Mesenchymal stem cell (in vitro differentiated cells and primary cell): ENCODE data around the gene MRPL19.
A peak's percentile ranks its signal among the peaks of the same experiment; 100 is the strongest.

Experiments
- DNase-seq: peaks from one replicate; pipeline ENCODE4 v3.0.0-alpha.2; 2013
- H2AFZ ChIP-seq: one replicate; pipeline ENCODE4 v1.6.1; 2013; ENCODE audit warnings: low read depth, mild to moderate bottlenecking, control low read depth, inconsistent platforms, low read length, moderate library complexity
- H2AK5ac ChIP-seq: 2 replicates; pipeline ENCODE4 v1.6.1; 2013; ENCODE audit warnings: low read length, moderate library complexity, mild to moderate bottlenecking, inconsistent platforms; ENCODE audit not compliant: severe bottlenecking
- H2BK120ac ChIP-seq: one replicate; pipeline ENCODE4 v1.6.1; 2013; ENCODE audit warnings: low read depth, mild to moderate bottlenecking, inconsistent platforms, low read length, moderate library complexity
- H2BK12ac ChIP-seq, 2 experiments: one replicate each; pipeline ENCODE4 v1.6.1; 2013; ENCODE audit warnings: inconsistent platforms in 2 of 2, low read length in 2 of 2, mild to moderate bottlenecking in 2 of 2, moderate library complexity in 2 of 2, control low read depth in 1 of 2
- H2BK15ac ChIP-seq: one replicate; pipeline ENCODE4 v1.6.1; 2013; ENCODE audit warnings: mild to moderate bottlenecking, low read depth, inconsistent platforms; ENCODE audit not compliant: poor library complexity, severe bottlenecking
- H2BK5ac ChIP-seq: 2 replicates; pipeline ENCODE4 v1.6.1; 2013; ENCODE audit warnings: low read depth, mild to moderate bottlenecking, low read length, control low read depth, inconsistent platforms; ENCODE audit not compliant: poor library complexity, severe bottlenecking
- H3K14ac ChIP-seq, 2 experiments: one replicate each; pipeline ENCODE4 v1.6.1; 2013; ENCODE audit warnings: inconsistent platforms in 2 of 2, low read length in 2 of 2, control low read depth in 1 of 2, mild to moderate bottlenecking in 1 of 2, moderate library complexity in 1 of 2
- H3K18ac ChIP-seq, 2 experiments: one replicate each; pipeline ENCODE4 v1.6.1; 2013; ENCODE audit warnings: inconsistent platforms in 2 of 2, low read length in 2 of 2, control low read depth in 1 of 2, low read depth in 1 of 2, mild to moderate bottlenecking in 1 of 2
- H3K23ac ChIP-seq, 2 experiments: one replicate each; pipeline ENCODE4 v1.6.1; 2013; ENCODE audit warnings: inconsistent platforms in 2 of 2, low read length in 2 of 2, mild to moderate bottlenecking in 2 of 2, moderate library complexity in 2 of 2, control low read depth in 1 of 2
- H3K27ac ChIP-seq: 2 replicates; pipeline ENCODE4 v1.5.1; 2013; ENCODE audit warnings: mild to moderate bottlenecking, moderate library complexity, low read length, control low read depth, inconsistent platforms; ENCODE audit not compliant: poor library complexity, severe bottlenecking
- H3K27me3 ChIP-seq, 2 experiments: 2 replicates each; pipeline versions ENCODE4 v1.6.1 to v1.7.0; 2013; ENCODE audit warnings: low read length in 2 of 2, mild to moderate bottlenecking in 2 of 2, moderate library complexity in 2 of 2, control low read depth in 1 of 2, inconsistent platforms in 1 of 2; ENCODE audit not compliant: control insufficient read depth in 1 of 2, insufficient read depth in 1 of 2
- H3K36me3 ChIP-seq, 2 experiments: 2 replicates each; pipeline versions ENCODE4 v1.6.1 to v1.7.0; 2013; ENCODE audit warnings: low read length in 2 of 2, control low read depth in 1 of 2, inconsistent platforms in 1 of 2, low read depth in 1 of 2, mild to moderate bottlenecking in 1 of 2; ENCODE audit not compliant: insufficient read depth in 2 of 2, control insufficient read depth in 1 of 2
- H3K4ac ChIP-seq, 2 experiments: one replicate each; pipeline ENCODE4 v1.6.1; 2013; ENCODE audit warnings: inconsistent platforms in 2 of 2, low read length in 2 of 2, mild to moderate bottlenecking in 2 of 2, moderate library complexity in 2 of 2, control low read depth in 1 of 2, low read depth in 1 of 2
- H3K4me1 ChIP-seq: 2 replicates; pipeline ENCODE4 v1.6.1; 2013; ENCODE audit warnings: low read depth, low read length, control low read depth; ENCODE audit not compliant: control insufficient read depth, insufficient read depth
- H3K4me2 ChIP-seq: 2 replicates; pipeline ENCODE4 v1.6.1; 2013; ENCODE audit warnings: low read length, mild to moderate bottlenecking, inconsistent platforms; ENCODE audit not compliant: poor library complexity, severe bottlenecking
- H3K4me3 ChIP-seq, 2 experiments: 2 replicates each; pipeline versions ENCODE4 v1.5.1 to v1.7.0; 2013; ENCODE audit warnings: low read length in 2 of 2, mild to moderate bottlenecking in 2 of 2, control low read depth in 1 of 2, low read depth in 1 of 2; ENCODE audit not compliant: insufficient read depth in 1 of 2
- H3K79me1 ChIP-seq: replicated peaks from 2 replicates; pipeline ENCODE4 v1.6.1; 2013; ENCODE audit warnings: mild to moderate bottlenecking, control low read depth, low read length, inconsistent platforms; ENCODE audit not compliant: poor library complexity, severe bottlenecking
- H3K9ac ChIP-seq: 2 replicates; pipeline ENCODE4 v1.7.0; 2013; ENCODE audit warnings: mild to moderate bottlenecking, low read length, moderate library complexity
- H3K9me3 ChIP-seq: 2 replicates; pipeline ENCODE4 v1.7.0; 2013; ENCODE audit warnings: mild to moderate bottlenecking, low read length; ENCODE audit not compliant: control insufficient read depth
- H4K8ac ChIP-seq: one replicate; pipeline ENCODE4 v1.6.1; 2013; ENCODE audit warnings: inconsistent platforms, mild to moderate bottlenecking, low read length, moderate library complexity
- H4K91ac ChIP-seq: one replicate; pipeline ENCODE4 v1.6.1; 2013; ENCODE audit warnings: mild to moderate bottlenecking, low read length, inconsistent platforms
- WGBS: methylation state at CpG from one replicate; pipeline ENCODE4 v1.1.7; 2013; ENCODE audit warnings: mixed read lengths; 5-methylcytosine and 5-hydroxymethylcytosine counted together

MRPL19 gene

DNA sequence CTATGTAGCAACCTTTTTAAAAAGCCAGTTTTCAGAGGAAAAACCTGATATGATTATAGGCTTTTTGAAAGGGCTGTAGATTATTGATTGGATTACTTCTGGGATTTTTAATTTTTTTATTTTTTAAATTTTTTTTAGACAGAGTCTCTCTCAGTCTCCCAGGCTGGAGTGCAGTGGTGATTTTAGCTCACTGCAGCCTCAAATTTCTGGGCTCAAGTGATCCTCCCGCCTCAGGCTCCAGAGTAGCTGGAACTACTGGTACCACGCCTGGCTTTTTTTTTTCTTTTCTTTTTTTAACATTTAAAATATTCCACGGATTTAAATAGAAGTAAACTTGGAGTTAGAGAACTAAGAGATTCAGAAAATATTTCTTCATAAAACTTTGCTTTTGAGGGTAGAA, 1.2 kb downstream of the MRPL19 start:
- no peak overlapping the region for H3K23ac ChIP-seq
- H3K9ac ChIP-seq: peak overlapping the region; percentile 91
- DNase-seq: peak; percentile 25
- H3K27me3 ChIP-seq: no peaks in the 10 kb centered on the region
- H3K14ac ChIP-seq: no peak overlapping the region
- H3K18ac ChIP-seq: no peak overlapping the region
- peaks cover 20% of the 10 kb centered on the region for H3K79me1 ChIP-seq
- no peak overlapping the region for H3K4ac ChIP-seq
- H2BK5ac ChIP-seq: no peak overlapping the region
- no peak overlapping the region for H2AK5ac ChIP-seq
- peak overlapping the region in 1 of 2 experiments; percentile 93 for H3K4me3 ChIP-seq
- H2BK15ac ChIP-seq: no peak overlapping the region
- no peak overlapping the region for H2BK120ac ChIP-seq
- H2AFZ ChIP-seq: no peak overlapping the region
- H3K4me2 ChIP-seq: no peak overlapping the region
- peaks cover 15 to 42% of the 10 kb centered on the region in 2 experiments for H3K36me3 ChIP-seq
- no peak overlapping the region for H4K8ac ChIP-seq
- H3K4me1 ChIP-seq: peaks cover 2% of the 10 kb centered on the region
- no peaks in the 10 kb centered on the region for H3K9me3 ChIP-seq
- H3K27ac ChIP-seq: no peak overlapping the region
- H4K91ac ChIP-seq: no peak overlapping the region
- no peak overlapping the region for H2BK12ac ChIP-seq
- WGBS: 100% methylated on average over 1 of the region's 3 CpGs

DNA sequence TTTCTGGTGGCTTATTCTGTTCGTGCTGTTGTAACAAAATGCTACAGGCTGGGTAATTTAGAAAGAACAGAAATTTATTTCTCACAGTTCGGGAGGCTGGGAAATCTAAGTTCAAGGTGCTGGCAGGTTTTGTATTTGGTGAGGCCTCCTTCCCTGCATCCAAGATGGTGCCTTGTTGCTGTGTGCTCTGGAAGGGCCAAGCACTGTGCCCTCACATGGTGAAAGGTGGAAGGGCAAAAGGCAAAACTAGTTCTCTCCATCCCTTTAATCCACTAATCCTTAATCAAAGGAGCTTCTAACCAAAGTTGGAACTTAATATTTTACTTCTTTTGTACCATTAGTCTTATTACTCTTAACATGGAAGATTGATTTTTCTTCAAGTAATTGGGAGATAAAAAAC, 7.4 kb downstream of the MRPL19 start:
- Histone ChIP-seq H4K8ac (no peak overlapping the region), H3K23ac (no peak overlapping the region), H3K4me3 (no peak overlapping the region), H2AFZ (no peak overlapping the region), H2BK12ac (no peak overlapping the region), H3K4me1 (no peaks in the 10 kb centered on the region), H3K36me3 (peaks cover 14 to 96% of the 10 kb centered on the region in 2 experiments), H2AK5ac (no peak overlapping the region), H3K18ac (no peak overlapping the region), H3K79me1 (peaks cover 32% of the 10 kb centered on the region), H3K4me2 (no peak overlapping the region), H3K27ac (no peak overlapping the region), H2BK5ac (no peak overlapping the region), H3K27me3 (no peaks in the 10 kb centered on the region), H2BK120ac (no peak overlapping the region), H4K91ac (no peak overlapping the region), H2BK15ac (no peak overlapping the region), H3K14ac (no peak overlapping the region), H3K9me3 (peaks cover 6% of the 10 kb centered on the region), H3K4ac (no peak overlapping the region), H3K9ac (no peak overlapping the region)
- 94% methylated on average over 2 of the region's 2 CpGs for whole genome bisulfite sequencing
- no peak for DNase-seq

DNA sequence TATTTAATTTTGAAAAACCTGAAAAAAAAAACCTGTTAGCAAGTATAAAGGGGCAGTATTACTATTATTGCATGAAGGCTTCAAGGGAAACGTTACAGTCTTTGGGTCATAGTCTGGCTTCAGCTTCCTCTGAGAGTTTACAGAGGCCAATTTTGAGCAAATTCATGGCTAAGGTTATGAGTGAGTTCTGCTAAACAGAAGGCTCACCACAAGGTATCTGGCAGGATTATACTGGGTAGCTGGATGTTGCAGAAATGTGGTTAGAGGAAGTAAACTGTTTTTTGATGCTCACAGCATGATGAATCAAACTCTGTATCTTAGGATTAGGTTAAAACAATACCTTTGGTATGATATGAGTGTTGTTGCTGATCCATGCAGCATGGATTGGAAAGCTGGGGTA, 9.3 kb downstream of the MRPL19 start:
- H4K8ac ChIP-seq: no peak overlapping the region
- H3K18ac ChIP-seq: no peak overlapping the region
- no peak overlapping the region for H3K9ac ChIP-seq
- H3K4ac ChIP-seq: no peak overlapping the region
- H3K4me1 ChIP-seq: no peaks in the 10 kb centered on the region
- H3K4me2 ChIP-seq: no peak overlapping the region
- no peak overlapping the region for H3K14ac ChIP-seq
- H3K27ac ChIP-seq: no peak overlapping the region
- no peak overlapping the region for H4K91ac ChIP-seq
- H3K27me3 ChIP-seq: no peaks in the 10 kb centered on the region
- no peak overlapping the region for H2BK12ac ChIP-seq
- H2AK5ac ChIP-seq: no peak overlapping the region
- peaks cover 25% of the 10 kb centered on the region for H3K79me1 ChIP-seq
- H2AFZ ChIP-seq: no peak overlapping the region
- H2BK15ac ChIP-seq: no peak overlapping the region
- H3K4me3 ChIP-seq: no peak overlapping the region
- H3K36me3 ChIP-seq: peaks cover 8 to 92% of the 10 kb centered on the region in 2 experiments
- no peak overlapping the region for H3K23ac ChIP-seq
- no peak overlapping the region for H2BK5ac ChIP-seq
- no peak overlapping the region for H2BK120ac ChIP-seq
- WGBS: 96% methylated on average over 1 of the region's 1 CpG
- peaks cover 6% of the 10 kb centered on the region for H3K9me3 ChIP-seq
- no peak for DNase-seq

DNA sequence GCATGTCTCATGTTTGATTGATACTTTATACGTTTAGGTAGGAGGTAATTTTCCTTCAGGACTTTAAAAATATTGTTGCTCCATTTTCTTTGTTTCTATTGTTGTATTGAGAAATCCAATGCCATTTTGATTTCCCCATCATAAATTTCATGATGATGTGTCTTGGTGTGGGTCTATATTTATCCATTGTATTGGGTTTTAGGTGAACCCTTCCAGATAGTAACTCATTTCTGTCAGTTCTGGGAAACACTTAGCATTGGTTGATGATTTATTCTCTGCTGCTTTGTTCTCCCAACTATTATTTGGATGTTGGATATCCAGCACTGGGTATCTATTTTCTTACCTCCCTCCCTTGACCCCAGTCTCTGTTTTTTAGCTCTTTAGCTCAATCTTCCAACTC, 10.0 kb downstream of the MRPL19 start:
- H3K4ac ChIP-seq: no peak overlapping the region
- no peak overlapping the region for H2BK15ac ChIP-seq
- WGBS: no CpG with 5 or more reads among the region's 1 CpG

More for the DNA sequence above, 10.0 kb downstream of the MRPL19 start:
- Histone ChIP-seq H2AFZ (no peak overlapping the region), H3K4me2 (no peak overlapping the region), H3K27ac (no peak overlapping the region), H3K9me3 (peaks cover 6% of the 10 kb centered on the region), H3K23ac (no peak overlapping the region), H3K14ac (no peak overlapping the region), H2BK5ac (no peak overlapping the region), H2AK5ac (no peak overlapping the region), H4K8ac (no peak overlapping the region), H4K91ac (no peak overlapping the region), H3K27me3 (no peaks in the 10 kb centered on the region), H2BK12ac (no peak overlapping the region), H3K4me1 (no peaks in the 10 kb centered on the region), H3K9ac (no peak overlapping the region), H2BK120ac (no peak overlapping the region), H3K79me1 (peaks cover 22% of the 10 kb centered on the region), H3K18ac (no peak overlapping the region), H3K36me3 (peaks cover 9 to 92% of the 10 kb centered on the region in 2 experiments), H3K4me3 (no peak overlapping the region)
- DNase-seq: no peak
